Right atrium auricular region (tissue), 2 donors: ENCODE measurements around the gene BARHL2. TPM values are rescaled to one million over a fixed set of nuclear protein-coding genes. Genes with fewer than 3 reads are reported as not detected.
A peak's percentile ranks its signal among the peaks of the same experiment; 100 is the strongest.

Experiments used
- DNase-seq: peaks from one replicate; pipeline ENCODE4 v3.0.0-alpha.2; 2019; ENCODE audit warnings: low spot score
- H3K27ac ChIP-seq, 2 donors: fragments of 200-600 bp; sonication (generic); 1 replicate in 1 of 2; 2 replicates in 1 of 2; pipeline ENCODE4 v1.5.1; 2016 to 2019
- H3K27me3 ChIP-seq, 2 donors: fragments of 200-600 bp; sonication (generic); one replicate each; pipeline versions ENCODE4 v1.5.1 to v1.6.0; 2017 to 2019
- H3K36me3 ChIP-seq: fragments of 200-600 bp; sonication (generic); one replicate; pipeline ENCODE4 v1.5.1; 2016
- H3K4me1 ChIP-seq, 2 donors: fragments of 200-600 bp; sonication (generic); one replicate each; pipeline versions ENCODE4 v1.5.1 to v1.6.0; 2017 to 2019
- H3K4me3 ChIP-seq, 2 donors: fragments of 200-600 bp; sonication (generic); 1 replicate in 1 of 2; 2 replicates in 1 of 2; pipeline ENCODE4 v1.5.1; 2017 to 2019; ENCODE audit warnings: mild to moderate bottlenecking in 1 of 2, moderate library complexity in 1 of 2
- H3K9me3 ChIP-seq, 2 donors: fragments of 200-600 bp; sonication (generic); one replicate each; pipeline ENCODE4 v1.5.1; 2019
- CTCF ChIP-seq, 2 donors: fragments of 200-600 bp; sonication (generic); IDR thresholded peaks; one replicate each; pipeline ENCODE4 v1.5.1; 2019; ENCODE audit warnings: antibody characterized with exemption in 2 of 2
- total RNA-seq, 2 donors: library from RNA; depleted of rRNA; stranded (reverse); fragments of >200 nt; gene quantifications; one replicate each; pipeline ENCODE4 v1.1.0, GENCODE V29; 2016

Gene BARHL2
- total RNA-seq, 2 donors from 2014 or later = not detected

- H3K9me3 ChIP-seq = no peaks in the 10 kb centered on the region
- H3K4me1 ChIP-seq = peaks cover 0 to 57% of the 10 kb centered on the region in 2 donors
- DNase-seq = no peak
- H3K36me3 ChIP-seq = no peaks in the 10 kb centered on the region
- TF ChIP-seq CTCF (IDR thresholded peaks at IDR 0.05) = no peak
- peaks cover 65 to 87% of the 10 kb centered on the region in 2 donors for H3K27me3 ChIP-seq
- H3K4me3 ChIP-seq = no peak overlapping the region
- H3K27ac ChIP-seq = no peak overlapping the region
These were observed 9.4 kb upstream of the BARHL2 start for GRCh38 chr1:90726425-90726985.

- Histone ChIP-seq H3K27ac (no peak overlapping the region), H3K4me3 (peak overlapping the region; percentile 13 to 35), H3K27me3 (peaks cover 65 to 83% of the 10 kb centered on the region in 2 donors), H3K4me1 (peaks cover 0 to 56% of the 10 kb centered on the region in 2 donors), H3K9me3 (peaks cover 0 to 3% of the 10 kb centered on the region in 2 donors), H3K36me3 (no peaks in the 10 kb centered on the region)
- TF ChIP-seq CTCF (IDR thresholded peaks at IDR 0.05) = no peak
- DNase-seq = no peak
These were observed 8.7 kb upstream of the BARHL2 start for GRCh38 chr1:90725657-90726424.

GRCh38 chr1:90724926-90725656, 8.0 kb upstream of the BARHL2 start:
- Histone ChIP-seq H3K27ac (no peak overlapping the region), H3K4me1 (peaks cover 0 to 49% of the 10 kb centered on the region in 2 donors), H3K36me3 (no peaks in the 10 kb centered on the region), H3K9me3 (peaks cover 0 to 6% of the 10 kb centered on the region in 2 donors), H3K27me3 (peaks cover 65 to 83% of the 10 kb centered on the region in 2 donors), H3K4me3 (peak overlapping the region; percentile 13 to 35)
- TF ChIP-seq CTCF (IDR thresholded peaks at IDR 0.05) = no peak
- no peak for DNase-seq

- no peak for TF ChIP-seq CTCF (IDR thresholded peaks at IDR 0.05)
- Histone ChIP-seq H3K27me3 (peaks cover 69 to 83% of the 10 kb centered on the region in 2 donors), H3K36me3 (no peaks in the 10 kb centered on the region), H3K27ac (no peak overlapping the region), H3K9me3 (peaks cover 0 to 6% of the 10 kb centered on the region in 2 donors), H3K4me3 (no peak overlapping the region), H3K4me1 (peaks cover 0 to 47% of the 10 kb centered on the region in 2 donors)
- no peak for DNase-seq
These were observed 7.3 kb upstream of the BARHL2 start for GRCh38 chr1:90724361-90724760.

GRCh38 chr1:90723590-90724108, 6.5 kb upstream of the BARHL2 start:
- DNase-seq = no peak
- Histone ChIP-seq H3K27ac (no peak overlapping the region), H3K4me1 (peaks cover 0 to 50% of the 10 kb centered on the region in 2 donors), H3K36me3 (no peaks in the 10 kb centered on the region), H3K27me3 (peaks cover 72 to 85% of the 10 kb centered on the region in 2 donors), H3K9me3 (peaks cover 0 to 6% of the 10 kb centered on the region in 2 donors), H3K4me3 (peak overlapping the region in 1 of 2 donors; percentile 27)
- TF ChIP-seq CTCF (IDR thresholded peaks at IDR 0.05) = no peak
